Measurements from ENCODE around the gene CD47. TPM values are rescaled to one million over a fixed set of nuclear protein-coding genes. Genes with fewer than 3 reads are reported as not detected.

The CD47 gene
- total RNA-seq, 1 experiment from 2014 or later = 15.5 TPM

- Histone ChIP-seq H3K4me1 (peaks cover 4% of the 10 kb centered on the region; the same call in 1 of the 2 replicates), H3K9me3 (no peaks in the 10 kb centered on the region), H3K4me3 (ENCODE audit: low read depth, low read length) (no peak overlapping the region), H3K27me3 (replicated peaks; ENCODE audit: control insufficient read depth, insufficient read depth, low read length) (no peaks in the 10 kb centered on the region), H3K36me3 (ENCODE audit: control insufficient read depth, insufficient read depth, low read length) (no peaks in the 10 kb centered on the region)
- POLR2A ChIA-PET = no interaction called here
- Mint-ChIP-seq H3K9me3 (ENCODE audit: unreplicated experiment) (no peaks in the 10 kb centered on the region), H3K36me3 (ENCODE audit: insufficient read depth, unreplicated experiment) (no peaks in the 10 kb centered on the region), H3K4me1 (ENCODE audit: low read depth, unreplicated experiment) (peaks cover under 1% of the 10 kb centered on the region), H3K27me3 (ENCODE audit: insufficient read depth, unreplicated experiment) (no peaks in the 10 kb centered on the region), H3K4me3 (ENCODE audit: unreplicated experiment) (no peak overlapping the region), H3K27ac (ENCODE audit: unreplicated experiment) (peak overlapping the region; percentile 11)
- BruUV-seq (replicated peaks) = no TSS peak
- intact Hi-C loops (cut with micrococcal nuclease; ENCODE audit: unreplicated experiment) = no loop called here
- CTCF ChIA-PET = no interaction called here
- TF ChIP-seq, protein P1, sequence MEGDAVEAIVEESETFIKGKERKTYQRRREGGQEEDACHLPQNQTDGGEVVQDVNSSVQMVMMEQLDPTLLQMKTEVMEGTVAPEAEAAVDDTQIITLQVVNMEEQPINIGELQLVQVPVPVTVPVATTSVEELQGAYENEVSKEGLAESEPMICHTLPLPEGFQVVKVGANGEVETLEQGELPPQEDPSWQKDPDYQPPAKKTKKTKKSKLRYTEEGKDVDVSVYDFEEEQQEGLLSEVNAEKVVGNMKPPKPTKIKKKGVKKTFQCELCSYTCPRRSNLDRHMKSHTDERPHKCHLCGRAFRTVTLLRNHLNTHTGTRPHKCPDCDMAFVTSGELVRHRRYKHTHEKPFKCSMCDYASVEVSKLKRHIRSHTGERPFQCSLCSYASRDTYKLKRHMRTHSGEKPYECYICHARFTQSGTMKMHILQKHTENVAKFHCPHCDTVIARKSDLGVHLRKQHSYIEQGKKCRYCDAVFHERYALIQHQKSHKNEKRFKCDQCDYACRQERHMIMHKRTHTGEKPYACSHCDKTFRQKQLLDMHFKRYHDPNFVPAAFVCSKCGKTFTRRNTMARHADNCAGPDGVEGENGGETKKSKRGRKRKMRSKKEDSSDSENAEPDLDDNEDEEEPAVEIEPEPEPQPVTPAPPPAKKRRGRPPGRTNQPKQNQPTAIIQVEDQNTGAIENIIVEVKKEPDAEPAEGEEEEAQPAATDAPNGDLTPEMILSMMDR (IDR thresholded peaks at IDR 0.05; ENCODE audit: insufficient read depth in 1 of 2, low read depth in 1 of 2, low read length in 1 of 2, severe bottlenecking in 1 of 2, unreplicated experiment in 1 of 2) = no peak
- no peak for DNase-seq
These were observed 97.1 kb downstream of the CD47 start for GRCh38 chr3:107993771-107994170.

Other genes with a start within 250 kb of the CD47 start
- gene IFT57, start 131.4 kb upstream of the CD47 start, total RNA-seq (2022) = 17.6 and 19.4 TPM in 2 replicates
- gene HHLA2, start 205.5 kb upstream of the CD47 start, total RNA-seq (2022) = 0.50 and 0.91 TPM in 2 replicates

All from Caco-2 (cell line).